ENCODE data around the gene NEU1. TPM values are rescaled to one million over a fixed set of nuclear protein-coding genes. Genes with fewer than 3 reads are reported as not detected.

Gene NEU1
- total and polyA plus RNA-seq, 2 of the 8 experiments (the other 6 are each of a cell fraction or from before 2014, with no cell fraction given), result 41.2 to 72.1 TPM

- TF ChIP-seq HDAC6 (IDR thresholded peaks at IDR 0.05; ENCODE audit: low read depth, low read length) (no peak), CBX8 (IDR thresholded peaks at IDR 0.05; ENCODE audit: borderline replicate concordance, low read depth, low read length) (no peak), SUZ12 (IDR thresholded peaks at IDR 0.05; ENCODE audit: low read length) (no peak), SAP30 (IDR thresholded peaks at IDR 0.05; ENCODE audit: insufficient read depth, insufficient replicate concordance, low read length) (no peak), JUN (IDR thresholded peaks at IDR 0.05; ENCODE audit: low read depth, low read length) (no peak), EZH2 (IDR thresholded peaks at IDR 0.05; ENCODE audit: low read depth, low read length, severe bottlenecking) (no peak), POLR2AphosphoS5 (IDR thresholded peaks at IDR 0.05; ENCODE audit: low read depth, low read length) (no peak), SIRT6 (IDR thresholded peaks at IDR 0.05; ENCODE audit: low read length) (no peak)
Observed at GRCh38 chr6:31874836-31875572, 12.4 kb upstream of the NEU1 start (continued).
